ENCODE results near the gene ERFE.

DNA sequence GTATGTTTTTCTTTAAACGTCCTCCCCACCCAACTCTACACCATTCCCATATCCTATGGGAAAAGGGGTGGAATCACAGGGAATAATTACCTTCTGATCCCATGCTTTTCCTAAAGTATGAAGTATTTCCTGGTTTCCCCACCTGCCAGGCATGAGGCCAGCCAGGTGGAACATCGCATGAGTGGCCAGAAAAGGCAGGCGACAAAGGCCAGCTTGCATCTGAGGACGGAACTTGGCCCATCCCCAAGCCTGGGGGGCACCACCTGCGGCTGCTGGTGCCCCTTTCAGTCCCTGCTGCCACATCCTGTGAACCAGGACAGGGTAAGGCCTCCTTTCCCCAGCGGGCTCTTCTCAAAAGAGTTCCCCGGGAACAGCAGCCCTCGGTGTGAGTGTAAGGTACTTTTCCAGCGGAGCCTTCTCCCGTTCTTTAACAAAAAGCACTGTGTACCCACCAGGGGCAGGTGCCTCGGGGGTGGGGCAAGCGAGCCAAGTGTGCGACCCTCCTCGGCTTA is 1.2 kb upstream of the ERFE start:
- TF ChIP-seq, protein P1, sequence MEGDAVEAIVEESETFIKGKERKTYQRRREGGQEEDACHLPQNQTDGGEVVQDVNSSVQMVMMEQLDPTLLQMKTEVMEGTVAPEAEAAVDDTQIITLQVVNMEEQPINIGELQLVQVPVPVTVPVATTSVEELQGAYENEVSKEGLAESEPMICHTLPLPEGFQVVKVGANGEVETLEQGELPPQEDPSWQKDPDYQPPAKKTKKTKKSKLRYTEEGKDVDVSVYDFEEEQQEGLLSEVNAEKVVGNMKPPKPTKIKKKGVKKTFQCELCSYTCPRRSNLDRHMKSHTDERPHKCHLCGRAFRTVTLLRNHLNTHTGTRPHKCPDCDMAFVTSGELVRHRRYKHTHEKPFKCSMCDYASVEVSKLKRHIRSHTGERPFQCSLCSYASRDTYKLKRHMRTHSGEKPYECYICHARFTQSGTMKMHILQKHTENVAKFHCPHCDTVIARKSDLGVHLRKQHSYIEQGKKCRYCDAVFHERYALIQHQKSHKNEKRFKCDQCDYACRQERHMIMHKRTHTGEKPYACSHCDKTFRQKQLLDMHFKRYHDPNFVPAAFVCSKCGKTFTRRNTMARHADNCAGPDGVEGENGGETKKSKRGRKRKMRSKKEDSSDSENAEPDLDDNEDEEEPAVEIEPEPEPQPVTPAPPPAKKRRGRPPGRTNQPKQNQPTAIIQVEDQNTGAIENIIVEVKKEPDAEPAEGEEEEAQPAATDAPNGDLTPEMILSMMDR (IDR thresholded peaks at IDR 0.05), result no peak
- TF ChIP-seq POLR2AphosphoS5 (IDR thresholded peaks at IDR 0.05) (no peak), EP300 (IDR thresholded peaks at IDR 0.05) (no peak)

Measured in stomach (tissue), 4 donors.